Measurements from ENCODE around the gene MYORG.

GRCh38 chr9:34328500-34328986, 48.2 kb downstream of the MYORG start:
- no peak for TF ChIP-seq CTCF (IDR thresholded peaks at IDR 0.05)
- no peak for TF ChIP-seq POLR2A (IDR thresholded peaks at IDR 0.05)
